AG04449 (cell line): Measurements from ENCODE around the gene ZWINT.

ENCODE experiments used
- CTCF ChIA-PET: fragments of 350-600 bp; formaldehyde crosslinking; extraction: SDS; loops from one replicate; lab custom pipeline; 2021; ENCODE audit warnings: antibody characterized with exemption; lab: Yijun Ruan, JAX
- POLR2A ChIA-PET: fragments of 400-600, 350-600 bp; formaldehyde crosslinking; extraction: SDS; loops from one replicate; lab custom pipeline; 2020; ENCODE audit warnings: antibody characterized with exemption, inconsistent platforms; lab: Yijun Ruan, JAX
- DNase-seq: peaks from one replicate; pipeline ENCODE4 v3.0.0-alpha.2; 2010; ENCODE audit warnings: low read depth, low spot score
- H3K4me3 ChIP-seq: 2 replicates; pipeline ENCODE4 v1.5.1; 2011; ENCODE audit warnings: low read depth, mild to moderate bottlenecking, control low read depth, low read length
- TF ChIP-seq, protein P1 (sequence below): IDR thresholded peaks from one replicate; pipeline ENCODE4 v1.5.1; 2011; ENCODE audit warnings: mild to moderate bottlenecking, moderate library complexity, low read length, control low read depth, inconsistent platforms; ENCODE audit not compliant: insufficient read depth; ENCODE audit errors: missing control alignments

Gene ZWINT

DNA sequence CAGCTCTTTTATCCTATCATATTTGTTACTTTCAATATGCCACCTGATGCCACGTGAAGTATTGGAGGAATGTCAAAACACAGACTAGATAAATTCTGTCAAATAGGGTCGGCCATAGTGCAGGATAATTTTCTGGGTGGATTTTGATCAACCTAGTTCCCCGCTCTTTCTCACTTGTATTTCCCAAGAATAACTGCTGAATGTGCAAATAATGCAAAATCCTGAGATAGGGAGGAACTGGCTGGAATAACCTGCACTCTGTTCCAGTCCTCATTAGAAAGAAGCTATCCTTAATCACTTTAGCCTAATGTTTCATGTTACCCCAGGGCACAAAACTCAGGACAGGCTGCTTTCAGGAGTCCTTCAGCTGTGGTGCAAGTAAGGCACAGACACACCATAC is 33.9 kb downstream of the ZWINT start:
- CTCF ChIA-PET: no interaction called here
- TF ChIP-seq, protein P1, sequence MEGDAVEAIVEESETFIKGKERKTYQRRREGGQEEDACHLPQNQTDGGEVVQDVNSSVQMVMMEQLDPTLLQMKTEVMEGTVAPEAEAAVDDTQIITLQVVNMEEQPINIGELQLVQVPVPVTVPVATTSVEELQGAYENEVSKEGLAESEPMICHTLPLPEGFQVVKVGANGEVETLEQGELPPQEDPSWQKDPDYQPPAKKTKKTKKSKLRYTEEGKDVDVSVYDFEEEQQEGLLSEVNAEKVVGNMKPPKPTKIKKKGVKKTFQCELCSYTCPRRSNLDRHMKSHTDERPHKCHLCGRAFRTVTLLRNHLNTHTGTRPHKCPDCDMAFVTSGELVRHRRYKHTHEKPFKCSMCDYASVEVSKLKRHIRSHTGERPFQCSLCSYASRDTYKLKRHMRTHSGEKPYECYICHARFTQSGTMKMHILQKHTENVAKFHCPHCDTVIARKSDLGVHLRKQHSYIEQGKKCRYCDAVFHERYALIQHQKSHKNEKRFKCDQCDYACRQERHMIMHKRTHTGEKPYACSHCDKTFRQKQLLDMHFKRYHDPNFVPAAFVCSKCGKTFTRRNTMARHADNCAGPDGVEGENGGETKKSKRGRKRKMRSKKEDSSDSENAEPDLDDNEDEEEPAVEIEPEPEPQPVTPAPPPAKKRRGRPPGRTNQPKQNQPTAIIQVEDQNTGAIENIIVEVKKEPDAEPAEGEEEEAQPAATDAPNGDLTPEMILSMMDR: no peak

DNA sequence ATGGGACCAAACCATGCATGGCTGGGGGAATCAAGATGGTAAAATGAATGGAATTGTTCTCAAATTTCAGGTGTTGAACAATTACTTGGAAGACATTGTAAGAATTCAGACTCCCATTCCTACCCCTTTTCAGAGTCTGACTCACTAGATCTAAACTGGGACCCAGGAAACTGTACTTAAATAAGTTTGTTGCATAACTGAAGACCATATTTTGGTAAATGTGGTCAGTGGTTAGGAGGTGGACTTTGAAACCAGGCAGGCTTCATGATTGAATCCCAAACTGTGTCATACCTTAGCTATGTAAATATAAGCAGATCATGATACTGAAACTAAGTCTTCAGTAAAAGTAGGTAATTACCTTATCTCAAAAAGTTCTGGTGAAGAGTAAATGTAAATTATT is 41.7 kb downstream of the ZWINT start:
- ChIA-PET CTCF (no interaction called here), POLR2A (no interaction called here)
- TF ChIP-seq, protein P1: no peak
- no peak overlapping the region for H3K4me3 ChIP-seq
- DNase-seq: no peak

More for the DNA sequence above, 33.9 kb downstream of the ZWINT start:
- DNase-seq: no peak
- POLR2A ChIA-PET: no interaction called here
- H3K4me3 ChIP-seq: no peak overlapping the region

DNA sequence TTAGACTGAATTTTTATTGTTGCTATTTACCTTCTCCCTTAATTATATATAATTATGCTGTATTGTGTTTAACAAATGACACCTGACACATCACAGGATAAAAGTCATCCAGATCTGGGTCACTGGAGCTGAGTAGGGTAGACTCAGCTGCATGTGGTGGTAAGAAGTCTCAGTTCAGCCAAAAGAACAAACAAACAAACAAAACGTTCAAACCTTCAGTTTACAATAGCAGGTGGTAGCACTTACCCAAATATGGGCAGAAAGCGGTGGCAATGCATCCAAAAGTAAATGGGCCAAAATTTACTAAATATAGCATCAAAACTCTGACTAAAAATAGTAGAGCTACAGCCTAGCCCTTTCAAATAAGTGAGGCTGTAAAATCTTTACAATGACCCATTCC is 42.2 kb downstream of the ZWINT start:
- POLR2A ChIA-PET: no interaction called here
- DNase-seq: no peak
- CTCF ChIA-PET: no interaction called here
- TF ChIP-seq, protein P1: no peak
- no peak overlapping the region for H3K4me3 ChIP-seq

DNA sequence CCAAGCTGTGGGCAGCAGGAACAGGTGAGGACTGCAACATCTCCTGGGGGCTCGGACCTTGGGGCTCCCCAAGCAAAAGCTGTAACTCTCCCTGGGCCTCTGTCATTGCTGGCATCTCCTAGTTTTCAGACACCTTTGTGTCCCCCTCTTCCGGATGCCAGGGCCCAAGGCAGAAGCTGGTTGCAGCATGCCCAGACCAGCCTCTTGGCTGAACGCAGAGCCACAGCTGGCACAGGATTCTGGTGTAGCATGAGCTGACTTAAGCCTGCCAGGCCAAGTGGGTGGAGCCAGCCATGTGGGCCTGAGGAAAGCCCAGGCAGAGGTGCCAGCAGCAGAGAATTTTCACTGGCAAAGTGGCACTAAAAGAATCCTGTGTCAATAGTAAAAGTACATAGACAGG is 43.5 kb downstream of the ZWINT start:
- no peak for DNase-seq
- POLR2A ChIA-PET: no interaction called here
- TF ChIP-seq, protein P1: no peak
- no peak overlapping the region for H3K4me3 ChIP-seq
- CTCF ChIA-PET: no interaction called here

DNA sequence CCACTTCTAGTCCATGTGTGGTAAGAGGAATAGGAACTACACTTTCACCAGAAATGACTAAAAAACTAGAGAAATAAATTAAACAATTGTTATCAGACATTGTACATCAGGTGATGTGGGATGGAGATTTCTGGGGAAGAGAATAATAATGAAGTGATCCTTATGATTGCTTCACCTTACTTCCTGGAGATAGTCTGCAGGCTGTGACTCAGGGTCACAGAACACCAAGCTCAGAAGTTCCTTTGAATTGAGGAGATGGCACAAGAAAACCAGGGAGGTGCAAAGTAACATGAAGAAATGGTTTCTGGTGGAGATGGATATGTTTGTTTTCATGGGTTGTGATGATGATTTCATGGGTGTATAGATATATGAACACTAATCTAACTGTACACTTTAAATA is 44.5 kb downstream of the ZWINT start:
- no peak for DNase-seq
- ChIA-PET CTCF (no interaction called here), POLR2A (no interaction called here)
- TF ChIP-seq, protein P1: no peak
- no peak overlapping the region for H3K4me3 ChIP-seq
